GM12878 (cell line): ENCODE results near the gene DYNC1H1.

Experiments
- FOXM1 ChIP-seq: IDR thresholded peaks from 2 replicates; pipeline ENCODE4 v1.6.1; 2012; ENCODE audit warnings: low read depth, mild to moderate bottlenecking, inconsistent platforms, low read length, moderate library complexity
- TBL1XR1 ChIP-seq: IDR thresholded peaks from 2 replicates; pipeline ENCODE4 v1.6.1; 2012; ENCODE audit warnings: low read depth, low read length, improper control_type of control experiment
- ZBTB33 ChIP-seq: fragments of 450-650 bp; IDR thresholded peaks from 2 replicates; pipeline ENCODE4 v1.6.1; 2017; ENCODE audit warnings: mild to moderate bottlenecking

- TF ChIP-seq FOXM1 (no peak), ZBTB33 (no peak), TBL1XR1 (no peak)
Observed at GRCh38 chr14:101963052-101963451, 1.3 kb upstream of the DYNC1H1 start.
